Thyroid gland (tissue), 4 donors: Measurements from ENCODE around the gene MTF1.

Source experiments
- POLR2A ChIP-seq, 2 donors: fragments of 450-650 bp; IDR thresholded peaks; one replicate each; pipeline ENCODE4 v1.6.1; 2017; ENCODE audit warnings: antibody characterized with exemption in 2 of 2, mild to moderate bottlenecking in 2 of 2, moderate library complexity in 1 of 2
- TF ChIP-seq, protein P1 (sequence below), 6 experiments: fragments of 200-600 bp in 3 of 6; fragments of 450-650 bp in 3 of 6; sonication (generic) in 3 of 6; IDR thresholded peaks; one replicate each; pipeline ENCODE4 v1.5.1; 2016 to 2019; ENCODE audit warnings: antibody characterized with exemption in 6 of 6, mild to moderate bottlenecking in 2 of 6, inconsistent platforms in 1 of 6, moderate library complexity in 1 of 6

DNA sequence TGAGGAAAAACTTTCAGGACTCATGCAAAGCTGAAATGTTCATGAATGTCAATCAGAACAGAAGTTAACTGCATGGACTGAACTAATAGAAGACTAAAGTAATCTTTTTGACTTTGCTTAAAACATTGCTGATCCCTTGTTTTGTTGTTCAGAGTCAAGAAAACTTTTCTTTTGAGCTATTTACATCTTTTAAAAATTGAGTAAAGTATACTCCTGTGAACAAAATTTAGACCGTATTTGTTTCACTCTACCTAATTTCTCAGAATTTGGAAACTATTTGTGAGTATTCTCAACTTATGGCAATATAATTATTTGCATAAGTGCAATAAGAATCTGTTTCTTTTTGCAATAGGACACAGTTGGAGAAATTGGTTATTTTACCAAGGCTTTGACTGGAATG, 46.3 kb upstream of the MTF1 start:
- TF ChIP-seq, protein P1, sequence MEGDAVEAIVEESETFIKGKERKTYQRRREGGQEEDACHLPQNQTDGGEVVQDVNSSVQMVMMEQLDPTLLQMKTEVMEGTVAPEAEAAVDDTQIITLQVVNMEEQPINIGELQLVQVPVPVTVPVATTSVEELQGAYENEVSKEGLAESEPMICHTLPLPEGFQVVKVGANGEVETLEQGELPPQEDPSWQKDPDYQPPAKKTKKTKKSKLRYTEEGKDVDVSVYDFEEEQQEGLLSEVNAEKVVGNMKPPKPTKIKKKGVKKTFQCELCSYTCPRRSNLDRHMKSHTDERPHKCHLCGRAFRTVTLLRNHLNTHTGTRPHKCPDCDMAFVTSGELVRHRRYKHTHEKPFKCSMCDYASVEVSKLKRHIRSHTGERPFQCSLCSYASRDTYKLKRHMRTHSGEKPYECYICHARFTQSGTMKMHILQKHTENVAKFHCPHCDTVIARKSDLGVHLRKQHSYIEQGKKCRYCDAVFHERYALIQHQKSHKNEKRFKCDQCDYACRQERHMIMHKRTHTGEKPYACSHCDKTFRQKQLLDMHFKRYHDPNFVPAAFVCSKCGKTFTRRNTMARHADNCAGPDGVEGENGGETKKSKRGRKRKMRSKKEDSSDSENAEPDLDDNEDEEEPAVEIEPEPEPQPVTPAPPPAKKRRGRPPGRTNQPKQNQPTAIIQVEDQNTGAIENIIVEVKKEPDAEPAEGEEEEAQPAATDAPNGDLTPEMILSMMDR (IDR thresholded peaks at IDR 0.05), result no peak
- TF ChIP-seq POLR2A (IDR thresholded peaks at IDR 0.05), result no peak
